ENCODE results near the gene NXPH1. TPM values are rescaled to one million over a fixed set of nuclear protein-coding genes. Genes with fewer than 3 reads are reported as not detected.

NXPH1 gene
- total and polyA plus RNA-seq, 9 donors = 0.05 to 0.12 TPM; not detected in 7

- TF ChIP-seq EP300 (IDR thresholded peaks at IDR 0.05) = no peak
- no peak for TF ChIP-seq POLR2A (IDR thresholded peaks at IDR 0.05)
- no peak for TF ChIP-seq CTCF (IDR thresholded peaks at IDR 0.05)
- Histone ChIP-seq H3K9me3 (no peaks in the 10 kb centered on the region), H3K36me3 (no peaks in the 10 kb centered on the region), H3K4me3 (no peak overlapping the region), H3K27ac (no peak overlapping the region), H3K4me1 (ENCODE audit: insufficient read depth) (no peaks in the 10 kb centered on the region), H3K27me3 (no peaks in the 10 kb centered on the region)
- intact Hi-C loops (cut with DNase I) = no loop called here
- no peak for DNase-seq
- 75 to 85% (median 83%) methylated on average over 8 of the region's 8 CpGs for WGBS, 3 donors
Measured at GRCh38 chr7:8491544-8492489, 58.4 kb downstream of the NXPH1 start.

- no peaks in the 10 kb centered on the region for H3K9me3 ChIP-seq
- no peak overlapping the region for H3K27ac ChIP-seq
- DNase-seq = no peak
- H3K4me3 ChIP-seq = no peak overlapping the region
- H3K36me3 ChIP-seq = no peaks in the 10 kb centered on the region
- no peaks in the 10 kb centered on the region for H3K4me1 ChIP-seq (ENCODE audit: insufficient read depth)
- TF ChIP-seq EP300 (IDR thresholded peaks at IDR 0.05) = no peak
- TF ChIP-seq CTCF (IDR thresholded peaks at IDR 0.05) = no peak
- TF ChIP-seq POLR2A (IDR thresholded peaks at IDR 0.05) = no peak
- intact Hi-C loops (cut with DNase I) = no loop called here
- no peaks in the 10 kb centered on the region for H3K27me3 ChIP-seq
Measured at GRCh38 chr7:8499128-8499527, 65.7 kb downstream of the NXPH1 start.

- H3K27ac ChIP-seq = no peak overlapping the region
- TF ChIP-seq CTCF (IDR thresholded peaks at IDR 0.05) = no peak
- no peak for TF ChIP-seq EP300 (IDR thresholded peaks at IDR 0.05)
- no peak for TF ChIP-seq POLR2A (IDR thresholded peaks at IDR 0.05)
- H3K27me3 ChIP-seq = no peaks in the 10 kb centered on the region
- intact Hi-C loops (cut with DNase I) = no loop called here
- H3K9me3 ChIP-seq = no peaks in the 10 kb centered on the region
- no peaks in the 10 kb centered on the region for H3K4me1 ChIP-seq (ENCODE audit: insufficient read depth)
- no peaks in the 10 kb centered on the region for H3K36me3 ChIP-seq
- no peak overlapping the region for H3K4me3 ChIP-seq
- DNase-seq = peak in 1 of 5 donors; percentile 12
- 0 to 8% (median 3%) methylated on average over 2 of the region's 2 CpGs for WGBS, 3 donors
Measured at GRCh38 chr7:8500286-8500685, 66.9 kb downstream of the NXPH1 start.

GRCh38 chr7:8507566-8507965 is 74.2 kb downstream of the NXPH1 start:
- intact Hi-C loops (cut with DNase I) = no loop called here
- 15 to 40% (median 25%) methylated on average over 2 of the region's 2 CpGs for WGBS, 3 donors
- Histone ChIP-seq H3K4me3 (no peak overlapping the region), H3K36me3 (no peaks in the 10 kb centered on the region), H3K27ac (no peak overlapping the region), H3K4me1 (ENCODE audit: insufficient read depth) (no peaks in the 10 kb centered on the region), H3K27me3 (no peaks in the 10 kb centered on the region), H3K9me3 (no peaks in the 10 kb centered on the region)
- no peak for TF ChIP-seq EP300 (IDR thresholded peaks at IDR 0.05)
- TF ChIP-seq POLR2A (IDR thresholded peaks at IDR 0.05) = no peak
- DNase-seq = no peak

- 87 to 91% (median 87%) methylated on average over 1 of the region's 1 CpG for WGBS, 3 donors
- no peak for DNase-seq
- Histone ChIP-seq H3K4me1 (ENCODE audit: insufficient read depth) (no peaks in the 10 kb centered on the region), H3K27ac (no peak overlapping the region), H3K9me3 (no peaks in the 10 kb centered on the region), H3K27me3 (no peaks in the 10 kb centered on the region), H3K4me3 (no peak overlapping the region), H3K36me3 (no peaks in the 10 kb centered on the region)
- intact Hi-C loops (cut with DNase I) = no loop called here
- TF ChIP-seq POLR2A (IDR thresholded peaks at IDR 0.05) = no peak
- TF ChIP-seq CTCF (IDR thresholded peaks at IDR 0.05) = no peak
- no peak for TF ChIP-seq EP300 (IDR thresholded peaks at IDR 0.05)
Measured at GRCh38 chr7:8509621-8510020, 76.2 kb downstream of the NXPH1 start.

All from ovary (tissue), 9 donors.